GM12878 (cell line): ENCODE results near the gene TOX2. TPM values are rescaled to one million over a fixed set of nuclear protein-coding genes. Genes with fewer than 3 reads are reported as not detected.

ENCODE experiments used
- ATAC-seq: fragments of 200-7000 bp; cut with Tn5 transposase; 3 replicates; pipeline ENCODE4 v1.9.1; 2020; ENCODE audit warnings: mild to moderate bottlenecking, moderate library complexity
- BruUV-seq: library from RNA; stranded (reverse); fragments of 400-500 nt; replicated peaks from 2 replicates; lab custom pipeline; 2021; lab: Mats Ljungman, UMichigan
- CTCF ChIA-PET: fragments of 300-600 bp; sonication (Branson Sonifier 250); formaldehyde crosslinking; extraction: SDS; loops from one replicate; lab custom pipeline; 2021; ENCODE audit warnings: inconsistent platforms; lab: Yijun Ruan, JAX
- POLR2A ChIA-PET: fragments of 350-600 bp; formaldehyde crosslinking; extraction: SDS; loops from one replicate; lab custom pipeline; 2021; ENCODE audit warnings: inconsistent platforms; lab: Charles Lee
- RAD21 ChIA-PET: fragments of 300-600 bp; sonication (Branson Sonifier 250); formaldehyde crosslinking; loops from one replicate; lab custom pipeline; 2023; ENCODE audit warnings: antibody characterized with exemption; ENCODE audit not compliant: unreplicated experiment; lab: Charles Lee
- SMC1A ChIA-PET: fragments of 300-600 bp; sonication (Branson Sonifier 250); formaldehyde crosslinking; loops from one replicate; lab custom pipeline; 2023; ENCODE audit not compliant: unreplicated experiment, uncharacterized antibody; lab: Charles Lee
- DNase-seq: peaks from one replicate; pipeline ENCODE4 v3.0.0-alpha.2; 2011; ENCODE audit warnings: low read depth, low spot score
- FAIRE-seq: peaks from 3 replicates; lab custom pipeline; 2011; peaks lifted over from hg19 to GRCh38; lab: Jason Lieb, UNC
- H2AFZ ChIP-seq: 2 replicates; pipeline ENCODE4 v1.6.0; 2011; ENCODE audit warnings: low read depth, low read length, control low read depth; ENCODE audit not compliant: control insufficient read depth
- H3K27ac ChIP-seq: 2 replicates; pipeline ENCODE4 v1.5.1; 2011; ENCODE audit warnings: control low read depth; ENCODE audit not compliant: control insufficient read depth, insufficient read depth
- H3K27me3 ChIP-seq, 2 experiments: replicated peaks in 1 of 2; 2 replicates each; pipeline versions ENCODE4 v1.6.0 to v1.6.1; 2011; ENCODE audit warnings: low read length in 1 of 2; ENCODE audit not compliant: control insufficient read depth in 2 of 2, insufficient read depth in 2 of 2
- H3K36me3 ChIP-seq, 2 experiments: 2 replicates each; pipeline ENCODE4 v1.5.1; 2011; ENCODE audit warnings: low read length in 1 of 2; ENCODE audit not compliant: control insufficient read depth in 2 of 2, insufficient read depth in 2 of 2
- H3K4me1 ChIP-seq: 2 replicates; pipeline ENCODE4 v1.6.1; 2011; ENCODE audit warnings: mild to moderate bottlenecking, low read length, moderate library complexity, mixed read lengths; ENCODE audit not compliant: control insufficient read depth, insufficient read depth
- H3K4me2 ChIP-seq: 2 replicates; pipeline ENCODE4 v1.6.0; 2011; ENCODE audit warnings: control low read depth; ENCODE audit not compliant: control insufficient read depth, insufficient read depth
- H3K4me3 ChIP-seq: fragments of 200-600 bp; sonication (generic); 2 replicates; pipeline ENCODE4 v1.5.1; 2016
- H3K79me2 ChIP-seq: 2 replicates; pipeline ENCODE4 v1.6.0; 2011; ENCODE audit warnings: low read length; ENCODE audit not compliant: control insufficient read depth, insufficient read depth
- H3K9ac ChIP-seq: 2 replicates; pipeline ENCODE4 v1.8.0; 2011; ENCODE audit warnings: low read length, control low read depth, mixed read lengths; ENCODE audit not compliant: control insufficient read depth, insufficient read depth
- H3K9me3 ChIP-seq: replicated peaks from 3 replicates; pipeline ENCODE4 v1.5.1; 2011; ENCODE audit warnings: mild to moderate bottlenecking, low read length; ENCODE audit not compliant: control insufficient read depth, insufficient read depth
- H4K20me1 ChIP-seq: 2 replicates; pipeline ENCODE4 v1.6.0; 2011; ENCODE audit not compliant: control insufficient read depth, insufficient read depth
- BHLHE40 ChIP-seq, 2 experiments: fragments of 450-650 bp in 1 of 2; IDR thresholded peaks; 2 replicates each; pipeline ENCODE4 v1.6.1; 2011 to 2017; ENCODE audit warnings: low read depth in 2 of 2, borderline replicate concordance in 1 of 2, improper control_type of control experiment in 1 of 2, low read length in 1 of 2, mild to moderate bottlenecking in 1 of 2
- ETV6 ChIP-seq, 2 experiments: fragments of 450-650 bp in 1 of 2; IDR thresholded peaks in 1 of 2; conservative IDR thresholded peaks in 1 of 2; 2 replicates each; pipeline ENCODE4 v1.6.1; 2014; ENCODE audit warnings: antibody characterized with exemption in 1 of 2, borderline replicate concordance in 1 of 2, low read depth in 1 of 2, mild to moderate bottlenecking in 1 of 2, moderate library complexity in 1 of 2
- IRF5 ChIP-seq: fragments of 450-650 bp; IDR thresholded peaks from 2 replicates; pipeline ENCODE4 v1.6.1; 2017; ENCODE audit warnings: borderline replicate concordance
- RAD21 ChIP-seq: IDR thresholded peaks from 2 replicates; pipeline ENCODE4 v1.6.1; 2011; ENCODE audit warnings: mild to moderate bottlenecking, low read depth, low read length, moderate library complexity; ENCODE audit not compliant: insufficient read depth
- SPI1 ChIP-seq: IDR thresholded peaks from 2 replicates; pipeline ENCODE4 v1.6.1; 2011; ENCODE audit warnings: low read depth, mild to moderate bottlenecking, low read length, moderate library complexity, borderline replicate concordance; ENCODE audit not compliant: insufficient read depth
- WGBS: methylation state at CpG from one replicate; pipeline ENCODE4 v1.1.6; 2016; ENCODE audit warnings: low lambda C conversion rate; ENCODE audit not compliant: insufficient replicate concordance, insufficient coverage; ENCODE audit errors: missing lambda C conversion rate; 5-methylcytosine and 5-hydroxymethylcytosine counted together
- in situ Hi-C: fragments of 300-500 bp; cut with MboI; formaldehyde crosslinking; loops from 9 replicates; pipeline ENCODE4 v1.14.3; 2018; ENCODE audit warnings: mixed read lengths
- intact Hi-C: fragments of 100-400 bp; cut with micrococcal nuclease; formaldehyde crosslinking; loops from one replicate; pipeline ENCODE4 v1.14.2; 2022; ENCODE audit not compliant: unreplicated experiment
- polyA plus RNA-seq, 11 experiments: library from polyadenylated mRNA; depleted of rRNA in 4 of 11; unstranded in 6 of 11; stranded (reverse) in 5 of 11; fragments of >200 nt; fragmentation: Nextera tagmentation in 4 of 11; fragmentation: Illumina TruSeq in 1 of 11; extraction: Ambion mirVana in 4 of 11; extraction: Trizol in 1 of 11; gene quantifications; 1 replicate in 1 of 11; 2 replicates in 10 of 11; pipeline versions ENCODE4 v1.2.1 to v1.2.3, GENCODE V29; 2011 to 2016; ENCODE audit warnings: inconsistent platforms in 2 of 11, missing spikeins in 2 of 11, low read depth in 1 of 11
- total RNA-seq, 4 experiments: library from RNA; depleted of rRNA in 3 of 4; stranded (reverse); fragments of >200 nt in 3 of 4; fragmentation: Illumina TruSeq in 1 of 4; extraction: Trizol in 1 of 4; gene quantifications; 2 replicates each; pipeline versions ENCODE4 v1.2.1 to v1.2.3, GENCODE V29; 2013 to 2021

The TOX2 gene
- total and polyA plus RNA-seq, 10 of the 15 experiments (the other 5 are each of a cell fraction or from before 2014, with no cell fraction given), result 2.6 to 40.5 (median 7.9) TPM

- H3K4me2 ChIP-seq, result no peak overlapping the region
- ChIA-PET POLR2A (no interaction called here), SMC1A (interaction anchor here (0.6 to 4.8 kb wide), 4 partner anchors 8 to 49 kb away, joined by 3 to 24 read pairs (median 9); no protein-coding TSS in a partner anchor), CTCF (interaction anchor here (0.6 to 1.6 kb wide), 6 partner anchors 11 to 63 kb away, joined by 3 to 4 read pairs (median 3); no protein-coding TSS in a partner anchor), RAD21 (interaction anchor here (1.0 to 2.7 kb wide), 2 partner anchors 8 to 12 kb away, joined by 3 to 6 read pairs; no protein-coding TSS in a partner anchor)
- intact Hi-C loops (no loop called here), in situ Hi-C loops (no loop called here)
- H3K36me3 ChIP-seq, result no peaks in the 10 kb centered on the region; a peak in 1 of 4 replicates
- TF ChIP-seq IRF5 (no peak), BHLHE40 (IDR thresholded peaks at IDR 0.05; ENCODE audit: borderline replicate concordance in 1 of 2, low read depth in 2 of 2, low read length in 1 of 2) (peak in 1 of 2 experiments; percentile 25; a peak in 1 of 4 replicates)
- ATAC-seq (peak; percentile 80), DNase-seq (no peak), FAIRE-seq (no peak)
- H4K20me1 ChIP-seq, result no peaks in the 10 kb centered on the region
- H2AFZ ChIP-seq, result no peak overlapping the region
- no peak overlapping the region for H3K4me3 ChIP-seq
- BruUV-seq, result no TSS peak
- 88% methylated on average over 2 of the region's 2 CpGs for WGBS
- H3K27me3 ChIP-seq, result no peaks in the 10 kb centered on the region
- no peak overlapping the region for H3K9ac ChIP-seq
- no peak overlapping the region for H3K27ac ChIP-seq
- H3K4me1 ChIP-seq, result peaks cover 4% of the 10 kb centered on the region
- H3K9me3 ChIP-seq, result no peaks in the 10 kb centered on the region; the same call in 2 of the 3 replicates
- H3K79me2 ChIP-seq, result no peaks in the 10 kb centered on the region
These were observed 73.8 kb downstream of the TOX2 start for GRCh38 chr20:43988451-43988850.

GRCh38 chr20:43988867-43989266, 74.2 kb downstream of the TOX2 start:
- Histone ChIP-seq H3K27me3 (no peaks in the 10 kb centered on the region), H4K20me1 (no peaks in the 10 kb centered on the region), H3K36me3 (no peaks in the 10 kb centered on the region; a peak in 1 of 4 replicates), H3K79me2 (no peaks in the 10 kb centered on the region), H2AFZ (no peak overlapping the region), H3K9me3 (no peaks in the 10 kb centered on the region; the same call in 2 of the 3 replicates), H3K4me1 (peaks cover 4% of the 10 kb centered on the region), H3K9ac (no peak overlapping the region), H3K4me2 (no peak overlapping the region), H3K4me3 (no peak overlapping the region), H3K27ac (no peak overlapping the region)
- no TSS peak for BruUV-seq
- no peak for TF ChIP-seq ETV6 (conservative IDR thresholded peaks at IDR 0.05 in 1 of 2, IDR thresholded peaks at IDR 0.05 in 1 of 2; ENCODE audit: borderline replicate concordance in 1 of 2, low read depth in 1 of 2)
- TF ChIP-seq SPI1, result no peak
- peak; percentile 20; the same call in 1 of the 2 replicates for TF ChIP-seq RAD21
- FAIRE-seq, result no peak
- DNase-seq, result no peak
- 100% methylated on average over 1 of the region's 1 CpG for WGBS
- POLR2A ChIA-PET, result no interaction called here
- intact Hi-C loops, result no loop called here
- RAD21 ChIA-PET, result interaction anchor here (0.7 to 2.7 kb wide), 4 partner anchors 8 to 217 kb away, joined by 3 to 6 read pairs (median 3); no protein-coding TSS in a partner anchor
- ATAC-seq, result peak; percentile 37
- CTCF ChIA-PET, result interaction anchor here (0.6 to 1.3 kb wide), 5 partner anchors 11 to 63 kb away, joined by 3 to 4 read pairs (median 3); no protein-coding TSS in a partner anchor
- in situ Hi-C loops, result no loop called here
- SMC1A ChIA-PET, result interaction anchor here (0.6 to 4.8 kb wide), 5 partner anchors 7 to 50 kb away, joined by 3 to 24 read pairs (median 6); no protein-coding TSS in a partner anchor
